Dermis blood vessel endothelial cell (primary cell): ENCODE measurements around the gene PKD1. TPM values are rescaled to one million over a fixed set of nuclear protein-coding genes. Genes with fewer than 3 reads are reported as not detected.

Experiments used
- DNase-seq: peaks from one replicate; pipeline ENCODE4 v3.0.0; 2010
- total RNA-seq: library from RNA; depleted of rRNA; stranded (reverse); fragments of >200 nt; gene quantifications from 2 replicates; pipeline ENCODE4 v1.2.3, GENCODE V29; 2014

PKD1 gene
- total RNA-seq, 1 donor from 2014 or later = 77.1 TPM

DNA sequence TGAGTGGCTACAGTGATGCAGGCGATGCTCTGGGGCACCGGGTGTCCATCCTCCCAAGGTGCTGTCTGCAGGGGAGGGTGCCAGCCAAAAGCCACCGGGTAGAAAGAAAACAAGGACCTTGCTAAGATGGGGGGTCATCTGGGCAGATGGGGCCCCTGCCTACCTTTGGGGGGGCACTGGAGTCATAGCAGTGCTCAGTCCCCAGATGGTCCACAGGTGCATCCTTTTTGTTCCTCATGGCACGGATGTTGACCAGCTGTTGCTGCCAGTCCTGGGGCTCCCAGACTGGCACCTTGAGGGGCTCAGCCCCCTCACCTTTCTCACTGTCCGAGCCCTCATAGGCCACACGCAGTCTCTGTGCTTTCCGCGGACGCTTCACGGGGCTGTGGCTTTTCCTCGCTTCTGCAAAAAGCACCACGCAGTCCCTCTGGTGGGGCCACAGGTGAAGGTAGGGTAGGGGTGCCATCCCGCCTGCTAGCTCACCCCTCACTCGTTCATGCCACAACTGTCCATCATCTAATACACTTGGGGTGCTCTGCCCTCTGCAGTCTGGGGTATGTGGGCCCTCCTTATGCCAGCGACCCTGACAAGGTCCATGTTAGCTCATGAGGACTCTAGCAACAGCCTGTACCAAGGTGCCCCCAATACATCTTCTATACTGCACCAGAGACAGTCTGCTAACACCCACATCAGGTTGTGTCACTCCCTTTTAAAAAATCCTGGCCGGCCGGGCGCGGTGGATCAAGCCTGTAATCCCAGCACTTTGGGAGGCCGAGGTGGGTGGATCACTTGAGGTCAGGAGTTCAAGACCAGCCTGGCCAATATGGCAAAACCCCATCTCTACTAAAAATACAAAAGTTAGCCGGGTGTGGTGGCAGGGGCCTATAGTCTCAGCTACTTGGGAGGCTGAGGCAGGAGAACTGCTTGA lies 89.5 kb downstream of the PKD1 start:
- no peak for DNase-seq

DNA sequence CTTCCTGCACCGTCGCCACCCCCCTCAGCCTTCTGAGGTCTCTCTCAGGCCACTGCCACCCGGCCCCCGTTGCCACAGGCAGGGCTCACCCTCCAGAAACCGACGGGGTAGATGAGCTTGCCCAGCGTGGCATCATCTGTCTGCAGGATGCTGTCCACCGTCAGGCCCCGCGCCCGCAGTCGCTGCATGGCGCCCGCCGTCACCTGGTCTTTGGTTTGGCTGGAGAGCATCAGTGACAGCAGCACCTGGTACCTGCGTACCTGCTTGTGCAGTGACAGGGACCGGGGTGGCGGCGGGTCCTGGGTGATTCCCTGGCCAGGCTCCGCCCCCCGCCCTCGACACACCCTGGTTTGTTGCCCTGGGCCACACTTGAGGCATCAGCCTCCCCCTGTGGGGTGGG lies 91.2 kb downstream of the PKD1 start:
- no peak for DNase-seq

DNA sequence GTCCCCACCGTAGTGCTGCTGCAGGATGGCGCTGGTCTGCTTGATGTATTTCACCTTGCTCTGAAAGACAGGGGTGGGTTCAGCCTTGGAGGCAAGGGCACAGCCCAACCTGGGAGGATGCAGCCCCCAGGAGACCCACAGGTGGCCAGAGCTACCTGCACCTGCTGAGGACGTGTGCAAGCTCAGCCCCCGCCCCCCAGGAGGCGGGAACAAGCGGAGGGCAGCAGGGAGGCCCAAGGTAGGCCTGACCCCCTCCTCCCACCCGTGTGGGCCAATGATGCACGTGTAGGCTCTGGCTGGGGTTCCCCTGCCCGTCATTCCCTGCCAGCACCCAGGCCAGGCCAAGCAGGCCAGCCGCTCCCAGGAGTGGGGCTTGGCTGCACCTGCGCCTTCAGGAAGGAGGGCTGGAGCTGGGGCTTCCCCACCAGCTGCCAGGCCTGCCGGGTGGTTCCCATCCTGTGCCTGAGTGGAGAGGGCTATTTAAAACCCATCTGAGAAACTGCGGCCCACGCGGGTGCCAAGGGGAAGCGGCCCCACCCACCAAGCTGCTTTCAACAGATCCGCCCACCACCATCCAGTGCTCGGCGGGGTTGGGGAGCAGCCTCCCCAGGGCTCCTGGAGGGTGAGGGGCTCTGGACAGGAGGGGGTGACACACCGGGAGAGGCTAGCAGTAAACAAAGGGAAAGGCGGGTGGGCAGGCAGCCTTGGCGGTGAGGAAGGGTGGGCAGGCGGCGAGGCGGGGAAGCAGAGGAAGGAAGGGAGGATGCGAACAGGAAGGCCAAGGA lies 91.8 kb downstream of the PKD1 start:
- peak; percentile 75 for DNase-seq

DNA sequence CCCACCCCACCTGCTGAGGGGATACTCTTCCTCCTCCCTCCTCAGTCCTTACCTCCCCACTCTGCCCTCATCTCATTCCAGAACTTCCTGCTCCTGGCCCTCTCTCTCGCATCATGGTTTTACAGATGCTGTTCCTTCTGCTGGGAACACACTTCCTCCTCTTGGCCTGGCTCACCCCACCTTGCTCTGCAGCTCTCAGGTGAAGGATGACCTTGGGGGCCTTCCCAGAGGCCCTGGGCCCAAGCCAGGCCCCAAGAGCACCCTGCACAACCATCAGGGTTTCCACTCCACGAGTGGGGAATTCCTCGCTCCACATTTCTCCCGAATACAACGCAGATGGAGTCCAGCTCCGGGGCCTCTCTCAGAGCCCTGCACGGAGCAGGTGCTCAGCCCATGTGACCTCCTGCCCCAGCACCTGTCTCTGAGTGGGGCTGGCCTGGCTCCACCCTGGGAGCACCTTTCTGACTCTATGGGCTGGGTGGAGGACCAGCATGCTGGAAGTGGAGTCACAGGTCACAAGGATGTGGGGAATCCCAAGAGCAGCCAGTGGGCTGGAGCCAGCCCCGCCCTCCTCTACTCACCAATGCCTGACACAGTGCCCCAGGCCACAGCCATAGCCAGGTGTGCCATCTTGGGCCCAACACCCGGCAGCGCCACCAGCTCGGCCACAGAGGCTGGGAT lies 92.6 kb downstream of the PKD1 start:
- DNase-seq = no peak

DNA sequence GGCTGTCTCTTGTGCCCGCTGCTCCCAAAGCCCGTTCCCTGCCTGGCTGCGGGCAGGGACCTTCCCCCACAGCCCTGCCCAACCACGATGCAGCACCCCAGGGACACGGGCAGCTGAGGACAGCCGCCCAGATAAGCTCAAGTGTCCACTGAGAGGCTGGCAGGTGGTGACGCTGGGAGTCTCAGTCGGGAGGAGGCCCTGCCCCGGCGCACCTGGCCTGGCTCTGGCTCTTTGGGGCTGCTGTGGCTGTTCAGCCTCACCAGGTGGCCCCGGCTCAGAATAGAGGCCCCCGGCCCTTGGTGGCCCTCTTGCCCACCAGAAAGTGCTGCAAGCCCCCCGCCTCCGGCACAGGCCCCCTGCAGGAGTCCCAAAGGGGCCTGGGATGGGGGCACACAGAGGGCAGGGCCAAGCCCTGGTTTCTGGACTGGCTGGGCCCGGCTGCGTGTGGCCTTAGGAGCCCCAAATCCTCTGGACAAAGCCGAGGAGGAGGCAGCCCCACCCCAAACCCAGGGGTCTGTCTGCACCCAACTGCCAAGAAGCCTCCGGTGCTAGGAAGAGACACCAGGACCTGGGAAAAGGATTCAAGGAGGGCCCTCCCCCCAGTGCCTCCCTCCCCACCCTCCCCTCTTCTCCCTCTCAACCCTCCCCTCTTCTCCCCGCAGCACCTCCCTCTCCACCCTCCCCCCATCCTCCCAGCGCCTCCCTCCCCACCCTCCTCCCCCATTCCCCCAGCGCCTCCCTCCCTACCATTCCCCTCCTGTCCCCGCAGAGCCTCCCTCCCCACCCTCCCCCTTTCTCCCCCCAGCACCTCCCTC lies 93.3 kb downstream of the PKD1 start:
- DNase-seq = no peak

DNA sequence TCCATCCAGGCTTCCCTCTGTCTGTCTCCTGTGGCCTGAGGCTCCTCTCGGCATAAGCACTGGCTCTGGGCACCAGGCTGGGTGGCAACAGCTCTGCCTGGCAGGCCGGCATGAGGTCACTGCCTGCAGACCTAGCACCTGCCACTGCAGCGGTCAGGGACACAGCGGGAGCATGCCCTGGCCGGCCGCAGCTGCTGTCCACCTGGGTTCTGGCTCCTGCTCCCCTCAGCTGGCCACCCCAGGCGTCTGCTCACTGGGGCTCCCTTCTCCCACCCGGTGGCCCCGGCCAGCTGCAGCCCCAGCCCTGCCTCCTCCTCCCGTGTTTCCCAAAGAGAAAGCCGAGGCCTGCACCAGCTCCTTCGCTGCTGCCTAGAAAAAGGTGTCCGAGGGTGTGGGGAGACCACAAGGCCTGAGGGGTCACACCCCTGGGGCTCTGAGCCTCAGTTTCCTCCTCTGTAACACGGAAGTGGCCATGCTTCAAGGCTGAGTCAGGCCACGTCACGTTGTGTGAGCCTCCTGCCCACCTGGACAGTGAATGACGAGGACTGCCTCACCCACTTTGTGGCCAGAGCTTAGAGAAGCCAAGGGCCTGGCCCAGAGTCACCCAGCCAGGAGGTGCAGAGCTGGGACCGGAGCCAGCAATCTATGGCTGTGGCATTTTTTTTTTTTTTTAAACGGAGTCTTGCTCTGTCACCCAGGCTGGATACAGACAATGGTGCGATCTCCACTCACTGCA lies 94.7 kb downstream of the PKD1 start:
- DNase-seq = no peak

DNA sequence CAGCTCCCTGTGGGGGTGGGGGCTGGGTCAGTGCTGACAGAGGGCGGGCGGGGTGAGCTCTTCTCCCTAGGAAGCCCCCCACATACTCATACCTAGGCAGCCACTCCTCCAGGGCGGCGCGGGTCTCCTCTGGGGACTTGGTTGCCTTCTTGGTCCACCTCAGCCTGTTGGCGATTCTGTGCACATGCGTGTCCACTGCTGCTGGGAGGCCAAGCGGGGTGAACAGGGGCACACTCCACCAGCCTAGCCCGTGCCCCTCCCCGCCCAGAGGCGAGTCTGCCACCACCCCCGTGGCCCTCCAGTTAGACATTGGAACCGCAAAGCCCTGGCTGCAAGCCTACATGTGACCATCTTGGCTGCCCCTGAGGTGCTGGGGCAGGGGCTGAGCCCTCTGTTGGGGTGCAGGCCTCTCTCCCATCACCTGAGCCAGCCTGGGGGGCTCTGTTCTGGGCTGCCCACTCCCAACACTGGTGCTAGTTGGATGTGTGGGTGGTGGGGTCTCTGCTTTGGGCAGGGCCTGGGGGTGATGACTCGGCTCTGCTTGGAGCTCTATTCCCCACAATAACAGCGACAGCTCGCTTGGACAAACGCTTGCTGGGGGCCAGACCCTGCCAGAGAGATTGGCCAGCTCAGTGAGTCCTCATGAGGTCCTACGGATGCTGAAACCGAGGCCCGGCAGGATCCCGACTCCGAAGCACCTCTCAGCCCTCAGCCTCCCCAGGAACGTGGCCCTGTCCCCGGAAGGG lies 95.5 kb downstream of the PKD1 start:
- no peak for DNase-seq

DNA sequence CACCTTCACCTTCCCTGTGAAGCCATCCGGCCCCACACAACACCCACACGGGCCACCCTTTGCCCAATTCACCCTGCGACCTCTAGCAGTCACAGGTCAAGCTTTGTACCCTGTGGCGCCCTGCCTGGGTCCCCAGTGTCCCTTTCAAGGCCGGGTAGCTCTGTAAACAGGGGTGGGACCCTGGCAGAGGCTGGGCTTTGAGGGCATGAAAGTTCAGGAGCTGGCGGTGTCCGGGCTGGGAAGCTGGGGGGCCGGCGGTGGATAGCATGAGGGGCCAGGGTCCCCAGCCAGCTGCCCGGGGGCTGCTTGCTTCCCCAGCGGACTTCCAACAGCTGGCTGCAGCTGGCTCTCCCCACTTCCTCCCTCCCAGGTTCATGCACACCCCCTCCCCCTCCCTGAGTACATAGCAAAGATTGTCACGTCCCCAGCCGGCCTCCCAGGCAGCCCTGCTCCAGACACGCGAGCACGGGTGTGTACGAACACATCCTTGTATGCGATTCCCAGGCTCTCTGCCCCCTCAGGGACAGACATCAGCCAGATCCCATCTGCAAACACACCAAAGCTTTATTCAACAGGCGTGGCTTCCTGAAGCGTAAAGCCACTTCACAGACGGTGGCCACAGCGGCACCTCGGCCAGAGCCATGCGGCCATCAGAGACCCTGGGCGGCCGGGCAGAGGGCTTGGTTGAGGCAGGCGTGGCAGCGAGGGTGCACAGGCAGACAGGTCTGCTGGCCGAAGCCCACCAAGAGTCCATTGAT lies 96.2 kb downstream of the PKD1 start:
- no peak for DNase-seq

Other genes with a start within 250 kb of the PKD1 start
- not detected in 2 replicates for gene HS3ST6, start 217.5 kb downstream of the PKD1 start, total RNA-seq
- 6.6 and 8.1 TPM in 2 replicates for gene MSRB1, start 192.7 kb downstream of the PKD1 start, total RNA-seq
- not detected in 2 replicates for gene RPL3L, start 181.2 kb downstream of the PKD1 start, total RNA-seq
- gene NDUFB10, start 176.4 kb downstream of the PKD1 start, total RNA-seq = 107 and 149 TPM in 2 replicates
- 1,669 and 1,784 TPM in 2 replicates for gene RPS2, start 171.1 kb downstream of the PKD1 start, total RNA-seq
- not detected in 2 replicates for gene RNF151, start 169.0 kb downstream of the PKD1 start, total RNA-seq
- 46.1 and 71.8 TPM in 2 replicates for gene TBL3, start 163.8 kb downstream of the PKD1 start, total RNA-seq
- gene NOXO1, start 154.4 kb downstream of the PKD1 start, total RNA-seq = 0.34 TPM in 1 of 2 replicates, not detected in the other
- gene GFER, start 151.7 kb downstream of the PKD1 start, total RNA-seq = 9.0 and 13.4 TPM in 2 replicates
- 1.6 and 2.4 TPM in 2 replicates for gene SYNGR3, start 145.9 kb downstream of the PKD1 start, total RNA-seq
- 19.1 and 28.2 TPM in 2 replicates for gene ZNF598, start 126.1 kb downstream of the PKD1 start, total RNA-seq
- 0.17 and 1.2 TPM in 2 replicates for gene NPW, start 116.1 kb downstream of the PKD1 start, total RNA-seq
- gene NHERF2, start 109.0 kb downstream of the PKD1 start, total RNA-seq = 33.5 and 79.6 TPM in 2 replicates
- 27.7 and 32.3 TPM in 2 replicates for gene NTHL1, start 88.1 kb downstream of the PKD1 start, total RNA-seq
- gene TSC2, start 87.9 kb downstream of the PKD1 start, total RNA-seq = 40.8 and 59.3 TPM in 2 replicates
- gene RAB26, start 12.7 kb upstream of the PKD1 start, total RNA-seq = 0.34 and 0.84 TPM in 2 replicates
- gene TRAF7, start 19.9 kb upstream of the PKD1 start, total RNA-seq = 110 and 171 TPM in 2 replicates
- gene CASKIN1, start 60.7 kb upstream of the PKD1 start, total RNA-seq = 0.05 and 0.17 TPM in 2 replicates
- gene MLST8, start 69.6 kb upstream of the PKD1 start, total RNA-seq = 16.0 and 25.6 TPM in 2 replicates
- gene BRICD5, start 75.0 kb upstream of the PKD1 start, total RNA-seq = 1.3 and 4.4 TPM in 2 replicates
- 18.4 and 20.2 TPM in 2 replicates for gene PGP, start 78.9 kb upstream of the PKD1 start, total RNA-seq
- 34.4 and 37.1 TPM in 2 replicates for gene E4F1, start 87.7 kb upstream of the PKD1 start, total RNA-seq
- gene DNASE1L2, start 100.5 kb upstream of the PKD1 start, total RNA-seq = 0.51 and 0.56 TPM in 2 replicates
- gene ECI1, start 115.7 kb upstream of the PKD1 start, total RNA-seq = 32.3 and 37.8 TPM in 2 replicates
- 61.8 and 85.0 TPM in 2 replicates for gene RNPS1, start 132.2 kb upstream of the PKD1 start, total RNA-seq
- gene ABCA3, start 204.8 kb upstream of the PKD1 start, total RNA-seq = 29.1 and 66.9 TPM in 2 replicates